PC-3 (cell line): ENCODE measurements around the gene ADAMTSL3. TPM values are rescaled to one million over a fixed set of nuclear protein-coding genes. Genes with fewer than 3 reads are reported as not detected.

Experiments
- ATAC-seq: fragments of 200-7000 bp; cut with Tn5 transposase; 2 replicates; pipeline ENCODE4 v1.9.1; 2020; ENCODE audit warnings: mild to moderate bottlenecking, moderate library complexity
- BruUV-seq: library from RNA; stranded (reverse); fragments of 400-500 nt; replicated peaks from 2 replicates; lab custom pipeline; 2021; lab: Mats Ljungman, UMichigan
- CTCF ChIA-PET: fragments of 300-600 bp; sonication (Branson Sonifier 250); formaldehyde crosslinking; loops from one replicate; lab custom pipeline; 2022; ENCODE audit warnings: antibody characterized with exemption; lab: Charles Lee
- POLR2A ChIA-PET: fragments of 300-600 bp; sonication (Branson Sonifier 250); formaldehyde crosslinking; loops from one replicate; lab custom pipeline; 2022; ENCODE audit warnings: antibody characterized with exemption; ENCODE audit not compliant: unreplicated experiment; lab: Charles Lee
- DNase-seq: peaks from one replicate; pipeline ENCODE4 v3.0.0-alpha.2; 2015
- H2AFZ ChIP-seq: fragments of 300-600 bp; sonication (generic); 2 replicates; pipeline ENCODE4 v1.6.0; 2016; ENCODE audit warnings: antibody characterized with exemption, low read length
- H3F3A ChIP-seq: fragments of 300-600 bp; sonication (generic); one replicate; pipeline ENCODE4 v1.6.0; 2017; ENCODE audit warnings: antibody characterized with exemption, low read length, control low read depth, mild to moderate bottlenecking; ENCODE audit not compliant: unreplicated experiment
- H3K27ac ChIP-seq: fragments of 300-600 bp; sonication (generic); 2 replicates; pipeline ENCODE4 v1.5.1; 2016; ENCODE audit warnings: mild to moderate bottlenecking, low read length
- H3K27me3 ChIP-seq: fragments of 300-600 bp; sonication (generic); 2 replicates; pipeline ENCODE4 v1.6.1; 2016; ENCODE audit warnings: low read length, mixed read lengths
- H3K36me3 ChIP-seq: fragments of 300-600 bp; sonication (generic); 2 replicates; pipeline ENCODE4 v1.6.1; 2016; ENCODE audit warnings: low read depth, mixed run types, low read length, mixed read lengths
- H3K4me1 ChIP-seq: fragments of 300-600 bp; sonication (generic); 2 replicates; pipeline ENCODE4 v1.5.1; 2016; ENCODE audit warnings: low read length; ENCODE audit not compliant: insufficient read depth
- H3K4me2 ChIP-seq: fragments of 300-600 bp; sonication (generic); 2 replicates; pipeline ENCODE4 v1.6.0; 2016; ENCODE audit warnings: low read length
- H3K4me3 ChIP-seq: fragments of 300-600 bp; sonication (generic); 2 replicates; pipeline ENCODE4 v1.5.1; 2016; ENCODE audit warnings: mild to moderate bottlenecking, low read length, mixed read lengths
- H3K79me2 ChIP-seq: fragments of 300-600 bp; sonication (generic); 2 replicates; pipeline ENCODE4 v1.6.1; 2017; ENCODE audit warnings: low read length, mixed read lengths
- H3K9ac ChIP-seq: fragments of 300-600 bp; sonication (generic); 2 replicates; pipeline ENCODE4 v1.6.0; 2016; ENCODE audit warnings: mild to moderate bottlenecking, low read length
- H3K9me2 ChIP-seq: fragments of 300-600 bp; sonication (generic); replicated peaks from 2 replicates; pipeline ENCODE4 v1.6.1; 2016; ENCODE audit warnings: mixed run types, low read length, mixed read lengths
- H3K9me3 ChIP-seq: fragments of 300-600 bp; sonication (generic); 2 replicates; pipeline ENCODE4 v1.6.1; 2016; ENCODE audit warnings: low read length, mixed read lengths
- H4K20me1 ChIP-seq: fragments of 300-600 bp; sonication (generic); 2 replicates; pipeline ENCODE4 v1.6.1; 2016; ENCODE audit warnings: low read length, mixed read lengths
- CTCF ChIP-seq: fragments of 300-600 bp; sonication (generic); conservative IDR thresholded peaks from 2 replicates; pipeline ENCODE4 v1.5.1; 2017; ENCODE audit warnings: antibody characterized with exemption, low read depth, mild to moderate bottlenecking, low read length
- EZH2 ChIP-seq: fragments of 300-600 bp; sonication (generic); IDR thresholded peaks from one replicate; pipeline ENCODE4 v1.6.1; 2017; ENCODE audit warnings: antibody characterized with exemption, mild to moderate bottlenecking, low read length; ENCODE audit not compliant: unreplicated experiment
- EZH2phosphoT487 ChIP-seq: fragments of 300-600 bp; sonication (generic); IDR thresholded peaks from 2 replicates; pipeline ENCODE4 v1.6.1; 2018; ENCODE audit warnings: mild to moderate bottlenecking, antibody characterized with exemption, low read length, borderline replicate concordance
- intact Hi-C: fragments of 100-400 bp; cut with micrococcal nuclease; formaldehyde crosslinking; loops from 2 replicates; pipeline ENCODE4 v1.9.0; 2023
- total RNA-seq: library from RNA; depleted of rRNA; stranded (reverse); fragments of >200 nt; gene quantifications from 2 replicates; pipeline ENCODE4 v1.2.3, GENCODE V29; 2014

ADAMTSL3 gene
- total RNA-seq, 1 experiment from 2014 or later = 7.9 TPM

DNA sequence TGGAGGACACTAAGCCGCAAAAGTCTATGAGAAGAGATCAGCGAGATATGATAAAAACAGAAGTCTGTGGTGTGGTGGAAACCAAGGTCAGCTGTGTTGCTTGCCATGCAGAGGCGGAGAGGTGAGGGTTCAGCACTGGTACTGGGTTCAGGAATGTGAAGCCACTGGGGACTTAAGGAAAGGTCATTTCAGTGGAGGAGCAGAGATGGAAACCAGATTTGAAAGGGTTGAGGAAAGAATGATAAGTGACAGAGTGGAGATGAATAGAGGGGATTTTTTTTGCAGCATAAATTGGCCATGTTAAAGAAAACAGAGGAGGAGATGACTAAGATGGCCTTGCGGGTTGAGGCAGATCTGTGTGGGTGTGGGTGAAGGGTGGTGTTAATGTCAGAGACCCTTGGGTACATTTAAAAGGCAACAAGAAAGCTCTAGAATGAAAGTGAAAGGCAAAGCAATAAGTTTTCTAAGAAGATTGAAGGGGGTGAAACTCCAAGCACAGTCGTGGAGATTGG, 265.5 kb downstream of the ADAMTSL3 start:
- TF ChIP-seq CTCF = no peak
- no peak for TF ChIP-seq EZH2
- TF ChIP-seq EZH2phosphoT487 = no peak
- H3K9me3 ChIP-seq = no peaks in the 10 kb centered on the region
- H3K4me1 ChIP-seq = no peaks in the 10 kb centered on the region
- H3K4me2 ChIP-seq = no peak overlapping the region
- no peak overlapping the region for H3K9ac ChIP-seq
- H3K27ac ChIP-seq = no peak overlapping the region
- POLR2A ChIA-PET = no interaction called here
- H4K20me1 ChIP-seq = no peaks in the 10 kb centered on the region
- no peaks in the 10 kb centered on the region for H3F3A ChIP-seq
- no peak overlapping the region for H2AFZ ChIP-seq
- no peaks in the 10 kb centered on the region for H3K79me2 ChIP-seq
- CTCF ChIA-PET = no interaction called here
- DNase-seq (no peak), ATAC-seq (no peak)
- BruUV-seq = no TSS peak
- no peaks in the 10 kb centered on the region for H3K36me3 ChIP-seq
- no peak overlapping the region for H3K4me3 ChIP-seq
- H3K9me2 ChIP-seq = no peaks in the 10 kb centered on the region
- no peaks in the 10 kb centered on the region for H3K27me3 ChIP-seq
- intact Hi-C loops = no loop called here

DNA sequence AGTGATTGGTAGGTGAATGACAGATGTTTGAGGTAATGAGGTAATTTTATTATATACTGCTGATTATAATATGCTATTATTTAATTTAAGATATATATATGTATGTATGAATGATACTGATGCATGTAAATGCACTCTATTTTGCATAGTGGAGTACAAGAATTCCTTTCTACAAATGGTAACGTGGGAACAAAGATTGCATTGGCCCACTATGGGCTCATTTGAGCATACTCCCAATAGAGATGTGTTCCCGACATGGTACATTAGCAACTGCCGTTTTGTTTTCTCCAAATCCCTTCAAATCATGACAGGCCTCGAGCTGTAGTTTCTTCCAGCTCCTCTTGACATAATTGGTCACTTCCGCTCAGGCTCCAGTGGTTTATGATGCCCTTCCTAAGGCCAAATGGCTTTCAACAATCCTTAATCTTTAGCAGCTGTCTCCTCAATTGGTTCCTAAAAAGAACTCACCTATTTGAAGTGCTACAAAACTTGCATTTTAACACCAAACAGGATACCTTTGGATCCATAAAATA, 266.1 kb downstream of the ADAMTSL3 start:
- intact Hi-C loops = no loop called here
- CTCF ChIA-PET = no interaction called here
- no peaks in the 10 kb centered on the region for H3K27me3 ChIP-seq

More for the DNA sequence above, 266.1 kb downstream of the ADAMTSL3 start:
- H3K4me1 ChIP-seq = no peaks in the 10 kb centered on the region
- H3K9me2 ChIP-seq = no peaks in the 10 kb centered on the region
- POLR2A ChIA-PET = no interaction called here
- BruUV-seq = no TSS peak
- no peaks in the 10 kb centered on the region for H3K9me3 ChIP-seq
- H3F3A ChIP-seq = no peaks in the 10 kb centered on the region
- ATAC-seq = no peak
- no peaks in the 10 kb centered on the region for H4K20me1 ChIP-seq
- DNase-seq = no peak
- H3K36me3 ChIP-seq = no peaks in the 10 kb centered on the region
- H3K4me2 ChIP-seq = no peak overlapping the region
- H3K9ac ChIP-seq = no peak overlapping the region
- no peaks in the 10 kb centered on the region for H3K79me2 ChIP-seq
- H3K27ac ChIP-seq = no peak overlapping the region
- TF ChIP-seq EZH2 (no peak), EZH2phosphoT487 (no peak), CTCF (no peak)
- H3K4me3 ChIP-seq = no peak overlapping the region
- no peak overlapping the region for H2AFZ ChIP-seq
